ENCODE results near the gene CRYBA2.

CRYBA2 gene

GRCh38 chr2:219022616-219023015 is 29.4 kb upstream of the CRYBA2 start:
- DNase-seq = no peak

DNA sequence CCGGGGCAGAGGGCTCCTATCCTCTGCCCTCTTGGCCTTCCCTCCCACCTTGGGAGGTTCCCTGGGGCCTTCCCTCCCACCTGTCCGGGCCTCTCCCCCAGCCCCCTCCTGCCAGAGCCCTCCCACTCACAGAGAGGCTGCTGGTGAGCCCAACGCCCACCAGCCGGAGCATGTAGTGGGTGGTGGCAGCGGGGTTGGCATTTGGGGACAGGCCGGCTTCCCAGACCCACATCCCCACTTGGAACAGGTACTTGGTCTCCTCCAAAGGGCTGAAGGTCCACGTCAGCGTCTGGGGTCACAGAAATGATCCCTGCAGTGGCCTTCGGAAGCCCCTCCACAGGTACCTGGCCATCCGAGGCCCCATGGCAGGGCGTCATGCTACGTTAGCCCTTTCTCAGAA is 28.8 kb upstream of the CRYBA2 start:
- no peak for DNase-seq

GRCh38 chr2:219021591-219021990 is 28.4 kb upstream of the CRYBA2 start:
- DNase-seq = no peak

DNA sequence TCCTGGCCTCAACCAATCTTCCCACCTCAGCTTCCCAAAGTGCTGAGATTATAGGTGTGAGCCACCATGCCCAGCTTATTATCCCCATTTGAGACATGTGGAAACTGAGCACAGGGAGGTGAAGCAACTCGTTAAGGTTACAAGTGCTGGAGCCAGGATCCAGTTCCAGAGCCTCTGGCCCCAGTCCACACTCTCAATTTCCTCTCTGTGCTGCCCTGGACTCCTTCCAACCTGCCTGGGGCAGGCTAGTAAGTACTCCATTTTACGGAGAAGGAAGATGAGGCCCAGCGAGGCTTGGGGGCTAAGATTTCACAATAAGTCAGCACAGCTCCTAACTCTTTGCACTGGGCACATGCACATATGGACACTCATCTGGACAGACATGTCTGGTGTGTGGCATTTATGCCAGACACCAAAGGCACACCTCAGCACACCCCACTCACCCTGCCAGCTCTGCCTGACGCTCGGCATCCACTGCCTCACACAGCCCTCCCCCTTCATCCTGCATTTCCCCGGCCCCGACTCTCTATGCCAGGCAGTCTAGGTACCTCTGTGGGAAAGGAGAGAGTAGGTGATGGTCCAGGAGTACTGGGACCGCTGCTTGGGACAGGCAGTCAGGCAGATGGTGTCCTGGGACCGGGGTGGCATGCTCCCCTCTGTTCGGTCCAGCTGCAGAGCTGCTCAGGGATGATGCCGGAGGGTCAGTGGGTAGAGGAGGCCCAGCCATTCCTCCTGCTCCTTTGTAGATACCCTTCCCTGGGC is 27.6 kb upstream of the CRYBA2 start:
- DNase-seq = no peak

DNA sequence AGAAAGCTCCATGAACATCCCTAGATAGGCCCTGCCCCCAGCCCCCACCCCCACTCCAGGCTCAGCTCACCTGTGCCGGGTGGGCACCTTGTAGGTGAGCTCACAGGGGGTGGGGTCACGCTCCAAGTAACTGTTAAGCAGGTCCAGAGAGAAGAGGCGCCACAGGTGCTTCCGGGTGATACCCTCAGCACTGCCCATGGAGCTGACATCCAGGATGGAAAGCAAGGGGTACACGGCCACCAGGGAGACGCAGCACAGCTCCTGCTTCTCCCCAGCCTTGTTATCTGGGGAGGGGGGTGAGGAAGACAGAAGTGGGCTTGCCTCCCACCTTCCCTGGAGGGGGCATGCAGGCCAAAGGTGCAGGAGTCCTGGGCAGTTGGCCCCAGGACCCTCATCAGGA is 26.2 kb upstream of the CRYBA2 start:
- no peak for DNase-seq

DNA sequence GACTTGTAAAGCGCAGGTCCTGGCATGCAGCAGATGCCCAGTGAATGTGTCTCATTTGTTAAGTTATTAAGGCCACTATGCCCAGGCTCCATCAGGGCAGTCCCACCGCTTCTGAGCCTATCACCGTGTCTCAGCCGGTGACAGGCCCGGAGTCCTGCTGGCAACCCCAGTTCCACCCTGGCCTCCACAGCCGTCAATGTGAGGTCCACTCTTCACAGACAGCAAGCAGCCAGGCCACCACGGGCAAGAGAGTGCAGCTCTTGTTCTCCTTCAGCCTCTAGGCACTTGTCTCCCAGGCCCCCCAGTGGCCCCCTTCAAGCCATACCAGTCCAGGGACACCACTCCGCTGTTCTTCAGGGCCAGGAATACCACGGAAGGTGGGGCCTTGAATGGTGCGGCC is 25.5 kb upstream of the CRYBA2 start:
- no peak for DNase-seq

DNA sequence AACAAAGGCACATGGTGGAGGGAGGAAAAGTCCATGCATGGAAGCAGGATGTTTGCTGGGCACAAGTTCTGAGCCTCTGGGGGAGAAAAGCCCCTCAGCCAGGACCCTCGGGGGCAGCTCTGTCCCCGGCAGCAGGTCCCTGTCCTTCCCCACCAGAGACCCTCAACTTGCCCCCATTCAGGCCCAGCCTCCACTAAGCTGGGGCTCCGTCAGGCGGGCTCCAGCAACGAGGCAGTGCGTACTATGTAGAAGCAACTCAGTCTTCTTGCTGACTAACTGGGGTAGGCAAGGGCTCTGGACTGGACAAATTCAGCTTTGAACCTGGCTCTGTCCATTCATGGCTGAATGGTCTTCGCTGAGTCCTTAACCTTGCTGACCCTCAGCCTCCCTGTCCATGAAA is 25.1 kb upstream of the CRYBA2 start:
- DNase-seq = no peak

- no peak for DNase-seq
Observed at GRCh38 chr2:219017201-219017931, 24.1 kb upstream of the CRYBA2 start.

GRCh38 chr2:219016721-219017120 is 23.5 kb upstream of the CRYBA2 start:
- no peak for DNase-seq

GRCh38 chr2:219010873-219011272 is 17.7 kb upstream of the CRYBA2 start:
- DNase-seq = no peak

DNA sequence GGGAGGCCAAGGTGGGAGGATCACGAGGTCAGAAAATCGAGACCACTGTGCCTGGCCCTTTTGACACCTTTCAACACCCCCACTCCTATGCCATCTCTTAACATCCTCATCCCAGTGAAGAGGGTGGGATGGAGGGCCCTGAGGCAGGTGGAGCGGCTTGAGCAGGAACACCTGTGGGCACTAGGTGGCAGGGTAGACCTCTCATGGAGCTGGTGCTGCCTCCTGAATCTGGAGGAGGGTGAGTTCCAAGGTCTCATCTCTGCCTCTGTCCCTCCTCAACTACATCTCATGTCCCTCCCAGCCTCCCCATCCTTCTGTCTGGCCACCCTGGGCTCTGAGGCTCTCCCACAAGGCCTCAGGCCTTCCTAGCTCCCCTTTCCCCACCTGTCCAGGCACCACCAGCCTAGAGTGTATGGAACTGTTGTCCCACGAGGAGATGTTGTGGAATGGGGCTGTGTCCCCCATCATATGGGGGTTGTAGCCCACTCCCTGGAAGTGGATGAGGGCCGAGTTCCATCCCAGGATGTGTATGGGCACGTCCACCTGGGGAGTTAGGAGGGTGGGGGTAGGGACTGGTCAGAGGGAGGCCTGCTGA is 17.0 kb upstream of the CRYBA2 start:
- DNase-seq = peak; percentile 12

GRCh38 chr2:219009294-219009693 is 16.1 kb upstream of the CRYBA2 start:
- no peak for DNase-seq

GRCh38 chr2:219003979-219004378 is 10.8 kb upstream of the CRYBA2 start:
- no peak for DNase-seq

GRCh38 chr2:219003267-219003634 is 10.0 kb upstream of the CRYBA2 start:
- DNase-seq = no peak

DNA sequence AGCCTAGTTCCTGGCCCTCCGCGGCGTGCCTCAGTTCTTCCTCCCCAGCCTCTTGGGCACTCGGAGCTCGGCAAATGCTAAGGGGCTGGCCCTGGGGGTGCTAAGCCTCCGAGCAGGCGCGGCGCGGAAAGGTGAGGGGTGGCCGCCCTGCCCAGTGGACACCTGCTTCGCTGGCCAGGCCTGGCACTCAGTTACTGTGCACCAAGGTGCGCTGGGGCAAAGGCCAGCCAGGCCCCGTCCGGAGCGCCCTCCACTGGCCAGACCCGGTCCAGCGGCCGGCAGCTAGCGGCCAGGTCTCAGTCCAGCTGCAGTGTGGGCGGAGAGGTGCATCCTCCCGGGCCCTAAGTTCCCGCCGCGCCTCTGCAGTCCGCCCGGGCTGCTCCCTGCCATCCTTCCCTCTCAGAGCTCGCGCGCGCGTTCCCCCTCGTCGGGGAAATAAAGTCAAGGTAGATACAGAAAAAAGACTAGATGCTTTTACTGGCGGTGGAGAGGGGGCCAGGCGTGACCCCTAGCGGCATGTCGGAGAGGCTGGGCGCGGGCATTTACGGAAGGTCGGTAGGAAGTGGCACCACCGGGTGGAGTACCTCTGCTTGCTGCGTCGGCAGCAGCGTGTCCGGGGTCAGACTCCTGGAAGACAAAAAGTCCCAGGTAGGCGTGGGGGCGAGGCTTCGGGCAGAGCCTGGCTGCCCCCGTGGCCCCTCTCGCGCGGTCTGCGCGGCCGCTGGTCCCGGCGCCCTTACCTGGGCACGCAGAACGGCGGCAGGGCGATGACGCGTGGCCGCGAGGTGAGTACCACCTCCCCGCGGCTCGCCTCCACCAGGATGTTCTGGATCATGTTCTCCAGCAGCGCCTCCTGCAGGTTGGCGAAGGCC is 9.4 kb upstream of the CRYBA2 start:
- peak; percentile 75 for DNase-seq

GRCh38 chr2:219001577-219002394 is 8.6 kb upstream of the CRYBA2 start:
- DNase-seq = peak; percentile 98

GRCh38 chr2:219001100-219001576 is 7.9 kb upstream of the CRYBA2 start:
- no peak for DNase-seq

GRCh38 chr2:219000569-219000960 is 7.3 kb upstream of the CRYBA2 start:
- DNase-seq = peak; percentile 12

DNA sequence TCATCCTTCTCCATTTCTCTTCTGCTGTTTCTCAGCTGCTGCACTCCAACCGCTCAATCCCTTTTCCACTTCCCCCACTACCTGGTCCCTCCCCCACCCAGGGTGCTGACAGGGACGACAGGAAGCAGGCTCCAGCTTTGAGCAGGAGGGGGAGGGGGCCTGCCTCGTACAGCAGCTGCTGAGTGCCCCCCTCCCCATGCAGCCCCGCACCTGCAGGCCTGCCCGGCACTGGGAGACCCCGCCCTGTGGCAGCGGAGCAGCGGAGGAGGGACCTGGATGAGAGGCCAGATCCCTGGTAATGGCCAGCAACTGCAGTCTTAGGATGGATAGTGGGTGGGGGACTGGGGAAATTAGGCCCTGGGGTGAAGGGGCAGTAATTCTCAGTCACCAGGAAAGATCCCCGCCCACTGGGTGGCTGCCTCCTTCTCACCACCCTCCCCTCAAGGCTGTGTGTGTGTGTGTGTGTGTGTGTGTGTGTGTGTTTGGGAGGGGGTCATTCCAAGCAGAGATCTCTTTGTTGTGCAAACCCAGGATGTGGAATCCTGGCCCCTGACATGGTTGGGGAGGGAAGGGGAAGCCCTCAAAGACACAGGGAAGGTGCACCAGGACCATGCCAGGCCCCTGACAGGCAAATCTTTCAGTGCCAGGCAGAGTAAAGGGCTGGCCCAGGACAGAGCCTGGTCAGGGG is 6.8 kb upstream of the CRYBA2 start:
- DNase-seq = peak; percentile 77

- no peak for DNase-seq
Observed at GRCh38 chr2:218999021-218999880, 6.0 kb upstream of the CRYBA2 start.

All from NCI-H748 treated with DMSO at 0.1 percent for 48 hours (cell line).